ENCODE data around the gene KSR2.

DNA sequence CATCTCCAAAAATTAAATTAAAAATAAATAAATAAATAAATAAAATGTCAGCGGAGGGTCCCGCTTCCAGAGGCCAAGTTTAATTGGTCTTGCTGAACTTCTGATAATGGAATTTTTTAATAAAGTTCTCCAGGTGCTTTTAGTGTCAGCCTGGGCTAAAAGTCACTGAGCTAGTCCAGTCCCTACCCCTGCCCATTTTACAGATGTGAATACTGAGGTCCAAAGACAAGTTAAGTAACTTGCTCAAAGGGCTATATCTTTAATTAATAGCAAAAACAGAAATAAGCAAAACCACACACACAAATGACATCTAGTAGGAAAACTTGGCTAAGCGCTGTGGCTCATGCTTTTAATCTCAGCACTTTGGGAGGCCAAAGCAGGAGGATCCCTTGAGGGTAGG lies 42.1 kb upstream of the KSR2 start:
- TF ChIP-seq CTCF (IDR thresholded peaks at IDR 0.05), result no peak
- no peak for TF ChIP-seq EP300 (IDR thresholded peaks at IDR 0.05)

All from ovary (tissue), 3 donors.